Activated CD8-positive, alpha-beta memory T cell treated with anti-CD3 and anti-CD28 coated beads, Interleukin-2, amount 10 ng/mL, durations not matched to agents 7 days and 5 days (primary cell): ENCODE measurements around the gene FBF1. TPM values are rescaled to one million over a fixed set of nuclear protein-coding genes. Genes with fewer than 3 reads are reported as not detected.

Source experiments
- ATAC-seq: fragments of 150-1000 bp; cut with Tn5 transposase; one replicate; pipeline ENCODE4 v1.10.0; 2021; ENCODE audit warnings: moderate library complexity
- CTCF ChIA-PET: fragments of 350-600 bp; sonication (Branson Sonifier 250); formaldehyde crosslinking; loops from one replicate; lab custom pipeline; 2021; ENCODE audit warnings: antibody characterized with exemption; lab: Charles Lee
- DNase-seq: peaks from one replicate; pipeline ENCODE4 v3.0.0-alpha.2; 2020
- H3K27ac Mint-ChIP-seq: one replicate; pipeline ENCODE4 v1.8.0; 2021; ENCODE audit warnings: mild to moderate bottlenecking, mixed read lengths
- H3K27me3 Mint-ChIP-seq: one replicate; pipeline ENCODE4 v1.8.0; 2021; ENCODE audit warnings: mixed read lengths
- H3K36me3 Mint-ChIP-seq: one replicate; pipeline ENCODE4 v1.8.0; 2021; ENCODE audit warnings: mild to moderate bottlenecking, mixed read lengths
- H3K4me1 Mint-ChIP-seq: one replicate; pipeline ENCODE4 v1.8.0; 2021; ENCODE audit warnings: mixed read lengths
- H3K4me3 Mint-ChIP-seq: one replicate; pipeline ENCODE4 v1.8.0; 2021; ENCODE audit warnings: mild to moderate bottlenecking, moderate library complexity, mixed read lengths
- H3K9me3 Mint-ChIP-seq: one replicate; pipeline ENCODE4 v1.8.0; 2022; ENCODE audit warnings: low read depth, mixed read lengths
- total RNA-seq, 2 experiments: library from RNA; stranded (reverse); gene quantifications; one replicate each; pipeline ENCODE4 v1.2.3, GENCODE V29; 2021

Gene FBF1
- total RNA-seq, 2 experiments from 2014 or later = 26.6 to 36.7 TPM

- peaks cover 6% of the 10 kb centered on the region for H3K36me3 Mint-ChIP-seq
- no peak for DNase-seq
- peaks cover 20% of the 10 kb centered on the region for H3K4me1 Mint-ChIP-seq
- no peak overlapping the region for H3K4me3 Mint-ChIP-seq
- CTCF ChIA-PET = interaction anchor here (0.6 to 5.8 kb wide), 14 partner anchors 10 to 1098 kb away, joined by 3 to 102 read pairs (median 6); partner anchors contain the start of genes CDK3 and TRIM65
- ATAC-seq = no peak
- H3K9me3 Mint-ChIP-seq = no peaks in the 10 kb centered on the region
- H3K27ac Mint-ChIP-seq = no peak overlapping the region
- no peaks in the 10 kb centered on the region for H3K27me3 Mint-ChIP-seq
Measured at GRCh38 chr17:75906143-75906884, 34.5 kb downstream of the FBF1 start.

GRCh38 chr17:75904749-75905521 is 35.9 kb downstream of the FBF1 start, which contains the start of gene MRPL38:
Gene MRPL38 (minus strand): TSS chr17:75904884. CDS start chr17:75904875, 9 bp downstream.
- peak within 1 kb of the TSS; percentile 85 for H3K27ac Mint-ChIP-seq
- peak; percentile 98 for ATAC-seq

GRCh38 chr17:75902406-75902805 is 38.4 kb downstream of the FBF1 start:
- Mint-ChIP-seq H3K4me1 (peaks cover 24% of the 10 kb centered on the region), H3K27ac (no peak overlapping the region), H3K36me3 (peaks cover 8% of the 10 kb centered on the region), H3K9me3 (no peaks in the 10 kb centered on the region), H3K4me3 (no peak overlapping the region), H3K27me3 (no peaks in the 10 kb centered on the region)
- DNase-seq (no peak), ATAC-seq (no peak)
- CTCF ChIA-PET = interaction anchor here (0.6 to 5.8 kb wide), 3 partner anchors 27 to 99 kb away, joined by 3 to 102 read pairs (median 6); partner anchors contain the start of genes CDK3 and WBP2

More at GRCh38 chr17:75904749-75905521, 35.9 kb downstream of the FBF1 start, which contains the start of gene MRPL38:
- Mint-ChIP-seq H3K27me3 (no peaks in the 10 kb centered on the region), H3K9me3 (no peaks in the 10 kb centered on the region), H3K4me3 (peak within 1 kb of the TSS; percentile 86), H3K4me1 (peaks cover 20% of the 10 kb centered on the region), H3K36me3 (peaks cover 6% of the 10 kb centered on the region)
- peak; percentile 98 for DNase-seq
- CTCF ChIA-PET = interaction anchor here (0.6 to 5.8 kb wide), 25 partner anchors 10 to 426 kb away, joined by 3 to 102 read pairs (median 4); partner anchors contain the start of genes ACOX1, CDK3, FBF1 and TEN1

GRCh38 chr17:75901727-75902126 is 39.1 kb downstream of the FBF1 start:
- H3K27ac Mint-ChIP-seq = no peak overlapping the region
- DNase-seq (no peak), ATAC-seq (no peak)
- no peaks in the 10 kb centered on the region for H3K27me3 Mint-ChIP-seq
- CTCF ChIA-PET = interaction anchor here (0.6 to 5.8 kb wide), 2 partner anchors 46 to 99 kb away, joined by 3 to 102 read pairs; partner anchors contain the start of genes CDK3 and WBP2
- H3K4me1 Mint-ChIP-seq = peaks cover 26% of the 10 kb centered on the region
- no peak overlapping the region for H3K4me3 Mint-ChIP-seq
- no peaks in the 10 kb centered on the region for H3K9me3 Mint-ChIP-seq
- peaks cover 8% of the 10 kb centered on the region for H3K36me3 Mint-ChIP-seq

GRCh38 chr17:75900691-75901533 is 39.9 kb downstream of the FBF1 start:
- H3K9me3 Mint-ChIP-seq = no peaks in the 10 kb centered on the region
- peaks cover 21% of the 10 kb centered on the region for H3K4me1 Mint-ChIP-seq
- H3K36me3 Mint-ChIP-seq = peaks cover 8% of the 10 kb centered on the region
- no peak overlapping the region for H3K4me3 Mint-ChIP-seq
- CTCF ChIA-PET = interaction anchor here (0.6 to 5.8 kb wide), 2 partner anchors 100 to 248 kb away, joined by 3 to 102 read pairs; partner anchors contain the start of gene CDK3
- DNase-seq (no peak), ATAC-seq (no peak)
- no peak overlapping the region for H3K27ac Mint-ChIP-seq
- no peaks in the 10 kb centered on the region for H3K27me3 Mint-ChIP-seq

GRCh38 chr17:75899767-75900468 is 40.9 kb downstream of the FBF1 start:
- no peaks in the 10 kb centered on the region for H3K9me3 Mint-ChIP-seq
- H3K4me3 Mint-ChIP-seq = no peak overlapping the region
- H3K4me1 Mint-ChIP-seq = peaks cover 26% of the 10 kb centered on the region
- ATAC-seq = no peak
- peaks cover 8% of the 10 kb centered on the region for H3K36me3 Mint-ChIP-seq
- H3K27ac Mint-ChIP-seq = no peak overlapping the region
- no peaks in the 10 kb centered on the region for H3K27me3 Mint-ChIP-seq
- DNase-seq = no peak
- CTCF ChIA-PET = interaction anchor here (8.3 kb wide), 1 partner anchor 21 kb away, joined by 101 read pairs; the partner anchor contains the start of gene TRIM47

GRCh38 chr17:75899353-75899752 is 41.5 kb downstream of the FBF1 start:
- Mint-ChIP-seq H3K27me3 (no peaks in the 10 kb centered on the region), H3K9me3 (no peaks in the 10 kb centered on the region), H3K36me3 (peaks cover 8% of the 10 kb centered on the region), H3K27ac (no peak overlapping the region), H3K4me3 (no peak overlapping the region), H3K4me1 (peaks cover 27% of the 10 kb centered on the region)
- ATAC-seq (no peak), DNase-seq (no peak)
- CTCF ChIA-PET = interaction anchor here (8.3 kb wide), 1 partner anchor 20 kb away, joined by 101 read pairs; the partner anchor contains the start of gene TRIM47

GRCh38 chr17:75898791-75899190 is 42.1 kb downstream of the FBF1 start:
- DNase-seq = no peak
- no peak for ATAC-seq
- Mint-ChIP-seq H3K4me3 (no peak overlapping the region), H3K27ac (no peak overlapping the region), H3K4me1 (peaks cover 28% of the 10 kb centered on the region), H3K36me3 (peaks cover 8% of the 10 kb centered on the region), H3K9me3 (no peaks in the 10 kb centered on the region), H3K27me3 (no peaks in the 10 kb centered on the region)
- CTCF ChIA-PET = interaction anchor here (0.6 to 8.3 kb wide), 4 partner anchors 9 to 54 kb away, joined by 3 to 101 read pairs (median 24); partner anchors contain the start of gene TRIM47

- Mint-ChIP-seq H3K27ac (peak overlapping the region; percentile 67), H3K4me1 (peaks cover 26% of the 10 kb centered on the region), H3K4me3 (peak overlapping the region; percentile 58), H3K27me3 (no peaks in the 10 kb centered on the region), H3K9me3 (no peaks in the 10 kb centered on the region), H3K36me3 (peaks cover 8% of the 10 kb centered on the region)
- CTCF ChIA-PET = interaction anchor here (0.6 to 8.3 kb wide), 9 partner anchors 8 to 148 kb away, joined by 3 to 101 read pairs (median 4); partner anchors contain the start of genes TRIM47, UNC13D and WBP2
- no peak for DNase-seq
- no peak for ATAC-seq
Measured at GRCh38 chr17:75898065-75898464, 42.8 kb downstream of the FBF1 start.

GRCh38 chr17:75897160-75898019 is 43.5 kb downstream of the FBF1 start:
- Mint-ChIP-seq H3K36me3 (peaks cover 8% of the 10 kb centered on the region), H3K4me1 (peaks cover 24% of the 10 kb centered on the region), H3K4me3 (peak overlapping the region; percentile 82), H3K27me3 (no peaks in the 10 kb centered on the region), H3K27ac (peak overlapping the region; percentile 67), H3K9me3 (no peaks in the 10 kb centered on the region)
- CTCF ChIA-PET = interaction anchor here (0.9 to 8.3 kb wide), 14 partner anchors 10 to 147 kb away, joined by 3 to 101 read pairs (median 8); partner anchors contain the start of genes TRIM47, UNC13D, UNK and WBP2
- DNase-seq (no peak), ATAC-seq (no peak)
